Measurements from ENCODE around the gene PPFIBP1.
A peak's percentile ranks its signal among the peaks of the same experiment; 100 is the strongest.
"Not testable (repeated sequence)": the region's sequence is repeated elsewhere in the genome, so short reads cannot be mapped to it uniquely, and the experiment has no call there.

The PPFIBP1 gene

GRCh38 chr12:27623645-27624044 lies 99.6 kb downstream of the PPFIBP1 start:
- DNase-seq (ENCODE audit: low read depth in 1 of 2, low spot score in 1 of 2): no peak
- H3K27ac ChIP-seq (replicated peaks): no peak overlapping the region
- H3K27me3 ChIP-seq (ENCODE audit: insufficient read depth, poor library complexity, severe bottlenecking): peaks cover 2% of the 10 kb centered on the region
- TF ChIP-seq GABPA (IDR thresholded peaks at IDR 0.05; ENCODE audit: low read depth): no peak
- no peak for TF ChIP-seq REST (IDR thresholded peaks at IDR 0.05; ENCODE audit: insufficient replicate concordance, low read depth)
- H3K4me3 ChIP-seq (replicated peaks; ENCODE audit: insufficient read depth, low read length): no peak overlapping the region

GRCh38 chr12:27624586-27624985 lies 100.6 kb downstream of the PPFIBP1 start:
- Histone ChIP-seq H3K4me3 (replicated peaks; ENCODE audit: insufficient read depth, low read length) (no peak overlapping the region), H3K27me3 (ENCODE audit: insufficient read depth, poor library complexity, severe bottlenecking) (peaks cover 4% of the 10 kb centered on the region), H3K27ac (replicated peaks) (no peak overlapping the region)
- no peak for DNase-seq (ENCODE audit: low read depth in 1 of 2, low spot score in 1 of 2)
- TF ChIP-seq REST (IDR thresholded peaks at IDR 0.05; ENCODE audit: insufficient replicate concordance, low read depth): no peak
- no peak for TF ChIP-seq GABPA (IDR thresholded peaks at IDR 0.05; ENCODE audit: low read depth)
- no peak for TF ChIP-seq CTCF (IDR thresholded peaks at IDR 0.05; ENCODE audit: insufficient read depth, low read length)
- TF ChIP-seq SPI1 (IDR thresholded peaks at IDR 0.05; ENCODE audit: borderline replicate concordance, low read depth): no peak
- no peak for TF ChIP-seq POLR2AphosphoS5 (IDR thresholded peaks at IDR 0.05; ENCODE audit: low read depth)

- no peak for TF ChIP-seq POLR2AphosphoS5 (IDR thresholded peaks at IDR 0.05; ENCODE audit: low read depth)
- no peak for TF ChIP-seq GABPA (IDR thresholded peaks at IDR 0.05; ENCODE audit: low read depth)
- no peak for TF ChIP-seq SPI1 (IDR thresholded peaks at IDR 0.05; ENCODE audit: borderline replicate concordance, low read depth)
- TF ChIP-seq REST (IDR thresholded peaks at IDR 0.05; ENCODE audit: insufficient replicate concordance, low read depth): no peak
- TF ChIP-seq CTCF (IDR thresholded peaks at IDR 0.05; ENCODE audit: insufficient read depth, low read length): no peak
- peak in 1 of 2 experiments; percentile 50 for DNase-seq (ENCODE audit: low read depth in 1 of 2, low spot score in 1 of 2)
- H3K27me3 ChIP-seq (ENCODE audit: insufficient read depth, poor library complexity, severe bottlenecking): peaks cover 4% of the 10 kb centered on the region
- H3K27ac ChIP-seq (replicated peaks): no peak overlapping the region
- no peak overlapping the region for H3K4me3 ChIP-seq (replicated peaks; ENCODE audit: insufficient read depth, low read length)
Observed at GRCh38 chr12:27627123-27627852, 103.3 kb downstream of the PPFIBP1 start.

GRCh38 chr12:27627853-27628469 lies 104.0 kb downstream of the PPFIBP1 start:
- not testable (repeated sequence) for H3K27ac ChIP-seq (replicated peaks); H3K27me3 ChIP-seq (ENCODE audit: insufficient read depth, poor library complexity, severe bottlenecking); DNase-seq (ENCODE audit: low read depth in 1 of 2, low spot score in 1 of 2); H3K4me3 ChIP-seq (replicated peaks; ENCODE audit: insufficient read depth, low read length)

GRCh38 chr12:27630219-27630618 lies 106.2 kb downstream of the PPFIBP1 start:
- not testable (repeated sequence) for H3K27me3 ChIP-seq (ENCODE audit: insufficient read depth, poor library complexity, severe bottlenecking); H3K4me3 ChIP-seq (replicated peaks; ENCODE audit: insufficient read depth, low read length); H3K27ac ChIP-seq (replicated peaks); DNase-seq (ENCODE audit: low read depth in 1 of 2, low spot score in 1 of 2)
